Activated naive CD4-positive, alpha-beta T cell treated with anti-CD3 and anti-CD28 coated beads, Interleukin-2, amount 50 U/mL, for 16 hours (primary cell): ENCODE measurements around the gene PRKD3.

Experiments used
- DNase-seq: peaks from one replicate; pipeline ENCODE4 v3.0.0-alpha.2; 2020

The PRKD3 gene

DNA sequence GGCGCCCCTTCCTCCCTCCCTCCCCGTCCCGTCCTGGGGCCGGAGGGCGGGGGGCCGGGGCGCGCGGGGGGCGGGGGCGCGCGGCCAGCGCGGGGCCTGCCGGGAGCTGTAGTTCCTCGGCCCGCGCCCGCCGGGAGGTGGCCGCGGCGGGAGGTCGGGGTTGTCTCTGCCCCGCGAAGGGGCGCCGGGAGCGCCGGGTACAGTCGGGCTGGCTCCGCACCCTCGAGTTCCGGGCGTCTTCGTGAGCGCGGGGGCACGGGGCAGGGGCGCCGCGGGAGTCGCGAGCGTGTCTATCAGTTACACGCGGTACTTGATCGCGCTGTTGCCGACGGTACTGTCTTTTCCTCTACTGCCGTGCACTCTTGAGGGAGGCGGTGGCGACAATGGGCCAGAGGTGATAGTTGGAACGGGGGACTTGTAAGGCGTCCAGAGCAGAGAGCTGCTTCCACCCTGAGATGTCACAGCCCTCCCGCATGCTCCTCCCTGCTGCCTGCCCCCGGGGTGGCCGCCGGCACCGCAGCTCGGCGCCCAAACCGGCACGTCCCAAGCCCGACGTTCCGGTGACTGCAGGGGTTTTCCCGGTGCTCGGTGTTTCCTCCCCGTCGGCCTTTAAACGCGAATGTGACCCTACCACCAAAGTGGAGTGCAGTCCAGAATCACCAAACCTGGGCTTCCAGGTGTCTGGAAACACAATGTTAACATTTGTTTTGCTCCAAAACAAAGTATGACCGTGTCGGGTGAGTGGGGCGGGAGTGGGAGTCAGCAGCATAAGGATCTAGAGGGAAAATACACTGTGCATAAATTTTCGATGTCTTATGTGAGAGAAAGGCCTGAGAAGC, at the start of gene PRKD3:
TSS of gene PRKD3 (minus strand) at position 48 of the 839 bp plus-strand sequence. CDS start 8,309 bp downstream, outside the sequence.
- DNase-seq: peak; percentile 67

DNA sequence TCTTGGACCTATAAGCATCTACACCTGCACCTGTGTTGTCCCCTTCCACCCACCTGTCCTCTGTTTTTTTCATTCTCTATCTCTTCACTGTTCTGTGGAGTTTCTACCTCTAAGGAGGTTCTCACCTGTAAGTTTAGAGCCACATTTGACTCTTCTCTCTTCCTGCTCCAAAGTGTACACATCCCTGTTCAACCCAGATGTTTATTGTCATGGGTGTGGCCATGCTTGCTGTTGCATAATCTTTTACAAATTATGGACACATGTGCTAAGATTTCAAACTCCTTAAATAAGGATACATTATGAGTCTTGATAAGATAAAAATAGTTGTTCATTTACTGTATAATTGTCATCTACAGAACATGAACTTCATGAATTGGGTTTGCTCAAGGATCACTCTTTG, 47.4 kb upstream of the PRKD3 start:
- no peak for DNase-seq

DNA sequence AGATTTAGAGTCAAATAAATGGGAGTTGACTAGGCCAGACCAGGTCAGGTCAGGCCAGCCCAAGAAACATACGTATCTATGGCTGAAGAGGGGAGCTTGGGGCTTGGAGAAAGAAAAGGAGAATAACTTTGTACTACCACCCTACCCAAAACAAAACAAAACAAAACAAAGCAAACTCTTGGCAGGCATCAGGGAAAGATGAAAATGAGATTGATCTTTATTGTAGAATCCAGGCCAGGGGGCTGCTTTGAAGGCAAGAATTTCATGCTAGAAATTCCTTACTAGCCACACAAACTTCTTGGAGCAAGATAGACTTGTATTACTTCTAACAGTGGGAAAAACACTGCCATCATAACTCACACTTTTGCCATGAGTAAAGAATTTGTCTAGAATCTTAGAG, 46.0 kb upstream of the PRKD3 start:
- DNase-seq: no peak

DNA sequence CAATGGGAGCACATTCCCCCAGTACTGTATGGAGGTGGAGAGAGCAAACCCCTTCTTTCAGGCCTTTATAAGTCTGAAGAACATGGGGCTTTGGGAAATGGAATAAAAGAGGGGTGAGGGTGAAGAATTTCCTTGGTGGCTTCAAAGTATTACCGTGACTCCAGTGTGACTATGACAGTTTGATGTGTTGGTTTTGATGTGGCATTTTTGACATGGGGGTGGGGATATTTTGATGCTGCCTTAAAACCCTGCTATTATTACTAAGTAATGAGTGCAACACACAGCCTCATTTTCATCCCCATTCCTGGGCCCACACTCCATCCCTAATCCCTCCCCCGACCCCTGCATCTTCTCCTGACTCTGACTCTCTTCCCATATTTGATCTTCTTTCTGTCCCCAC, 43.4 kb upstream of the PRKD3 start:
- DNase-seq: peak; percentile 19

DNA sequence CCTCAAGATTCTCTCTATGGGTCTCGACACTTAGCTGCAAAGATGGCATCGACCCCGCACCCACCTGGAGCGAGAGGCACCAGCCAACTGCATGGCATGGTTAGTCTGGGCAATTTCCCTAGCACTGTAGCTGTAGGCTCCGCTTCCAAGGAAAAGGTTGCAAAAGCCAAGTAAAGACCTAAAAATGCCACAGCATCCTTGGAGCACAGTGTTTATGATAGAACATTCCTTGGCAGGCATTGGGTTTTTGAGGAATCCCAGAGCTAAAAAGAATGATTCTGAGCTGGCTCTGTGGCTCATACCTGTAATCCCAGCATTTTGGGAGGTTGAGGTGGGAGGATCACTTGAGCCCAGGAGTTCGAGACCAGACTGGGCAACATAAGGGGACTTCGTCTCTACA, 42.7 kb upstream of the PRKD3 start:
- DNase-seq: no peak

DNA sequence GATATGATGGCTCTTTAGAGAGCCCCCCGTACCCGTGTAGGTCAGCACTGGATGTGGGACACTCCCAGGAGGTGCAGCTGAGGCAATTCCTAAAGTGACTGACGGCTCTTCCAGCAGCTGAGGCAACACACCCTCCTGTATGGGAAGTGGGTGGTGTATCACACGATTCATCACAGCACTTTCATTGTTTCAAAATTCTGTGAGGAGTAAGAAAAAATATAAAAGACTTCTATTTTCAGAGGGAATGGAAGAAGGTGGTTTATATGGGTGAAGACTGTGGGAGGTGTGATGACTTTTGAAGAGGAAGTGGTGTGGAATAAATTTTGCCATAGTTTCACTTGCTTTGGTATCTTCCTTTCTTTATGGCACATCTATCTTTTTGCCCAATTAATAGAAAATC, 42.1 kb upstream of the PRKD3 start:
- no peak for DNase-seq

DNA sequence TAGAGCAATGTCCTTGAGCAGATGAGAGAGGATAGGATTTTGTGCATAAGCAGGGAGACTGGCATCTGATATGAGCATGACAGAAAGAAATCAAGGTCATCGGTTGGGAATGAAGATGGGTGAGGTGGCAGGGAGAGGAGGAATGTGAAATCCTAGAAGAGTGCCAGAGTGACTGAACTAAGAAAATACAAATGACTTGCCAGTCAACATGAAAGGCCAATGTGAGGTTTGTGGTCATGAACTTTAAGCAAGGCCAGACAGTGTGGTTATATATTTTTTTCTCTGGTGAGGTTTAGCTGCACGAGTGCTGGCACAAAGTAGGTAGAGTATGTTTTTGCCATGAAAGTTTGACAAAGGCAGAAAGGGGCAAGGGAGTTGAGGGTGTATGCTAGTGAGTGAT, 41.0 kb upstream of the PRKD3 start:
- no peak for DNase-seq

DNA sequence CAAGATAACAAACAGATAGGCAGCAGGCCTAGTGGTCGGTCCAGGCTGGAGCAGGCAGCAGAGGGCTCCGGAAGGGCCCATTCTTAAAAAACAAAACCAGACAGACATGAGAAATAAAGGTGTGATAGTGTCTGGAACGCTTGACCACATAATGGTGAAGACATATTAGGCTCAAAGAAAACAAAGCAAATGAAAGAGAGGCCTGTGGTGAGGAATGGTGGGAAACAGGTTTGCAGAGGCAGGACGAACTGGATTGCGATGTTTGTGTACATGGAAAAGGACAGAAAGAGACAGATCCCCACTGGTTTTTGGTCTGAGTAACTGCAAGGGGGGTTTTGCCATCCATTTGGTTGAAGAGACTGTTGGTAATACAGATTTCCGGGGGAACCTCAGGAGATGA, 39.7 kb upstream of the PRKD3 start:
- DNase-seq: no peak

DNA sequence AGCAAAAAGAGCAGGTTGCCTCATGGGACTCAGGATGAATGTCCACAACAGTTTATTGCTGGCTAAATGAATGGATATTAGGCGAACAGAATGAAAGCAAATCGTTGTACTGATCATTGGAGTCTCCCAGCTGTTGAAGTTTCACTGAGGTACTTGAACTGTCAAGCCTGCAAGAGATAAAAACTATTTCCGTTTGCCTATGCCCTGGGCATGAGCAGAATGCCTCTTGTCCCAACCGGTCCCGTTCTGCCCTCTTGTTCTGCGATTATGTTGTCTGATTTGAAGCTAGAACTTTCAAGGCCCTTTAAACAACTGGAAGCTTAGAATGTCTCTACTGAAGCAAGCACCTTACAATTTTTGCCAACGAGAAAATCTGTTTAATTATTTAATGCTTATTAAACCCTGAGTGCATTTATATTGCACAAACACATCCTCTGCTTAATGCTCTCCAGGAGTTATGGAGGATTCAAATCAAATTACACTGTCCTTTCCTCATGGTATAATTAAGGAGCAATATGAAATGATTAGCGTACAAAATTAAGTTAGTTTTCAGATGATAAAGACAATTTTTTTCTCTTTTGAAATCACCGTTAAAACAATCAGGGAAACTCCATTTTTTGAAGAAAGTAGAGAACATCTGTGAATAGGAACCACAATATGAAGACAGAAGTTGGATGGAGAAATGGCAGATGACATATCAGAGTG, 37.5 kb upstream of the PRKD3 start:
- DNase-seq: no peak

DNA sequence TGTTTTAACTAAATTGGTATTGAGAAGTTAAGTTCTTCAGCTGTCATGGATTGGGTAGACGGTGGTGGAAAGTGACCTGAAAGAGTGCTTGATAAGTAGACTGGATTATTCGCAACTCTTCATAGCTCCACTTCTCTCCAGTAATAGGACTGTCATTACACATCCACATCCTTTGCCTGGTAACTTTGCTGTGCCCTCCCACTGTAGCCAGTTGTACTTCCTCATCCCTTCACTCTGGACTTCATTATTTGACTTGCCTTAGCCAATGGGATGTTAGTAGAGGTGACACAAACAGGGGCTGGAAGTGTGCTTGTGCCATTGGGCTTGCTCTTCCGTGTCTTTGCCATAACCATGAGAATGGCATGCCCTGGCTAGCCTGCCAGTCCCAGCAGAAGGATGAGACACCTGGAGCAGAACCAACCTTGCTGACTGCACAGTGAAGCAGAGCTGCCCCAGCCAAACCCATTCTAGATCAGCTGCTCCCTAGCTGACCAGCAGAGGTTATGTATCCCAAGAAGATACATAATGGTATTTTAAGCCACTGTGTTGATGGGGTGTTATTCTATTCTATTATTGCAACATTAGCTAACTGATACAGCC, 36.7 kb upstream of the PRKD3 start:
- no peak for DNase-seq

DNA sequence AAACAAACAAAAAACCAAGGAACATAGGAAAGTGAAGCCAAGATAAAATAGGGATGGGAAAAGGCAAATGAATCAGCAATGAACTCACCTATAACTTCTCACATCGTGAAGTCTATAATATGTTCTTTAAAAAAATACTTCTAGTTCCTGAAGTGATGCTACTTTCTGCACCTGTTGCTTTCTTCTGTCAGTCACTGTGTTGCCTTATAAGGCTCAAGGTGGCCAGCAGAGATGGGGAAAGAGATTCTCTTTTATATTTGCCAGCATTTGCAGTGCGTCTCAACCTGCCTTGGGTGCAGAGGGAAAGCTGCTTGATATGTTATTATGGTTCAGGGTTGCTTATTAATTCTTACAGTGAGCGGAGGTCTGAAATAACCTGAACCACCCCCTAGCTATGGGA, 33.8 kb upstream of the PRKD3 start:
- DNase-seq: no peak

DNA sequence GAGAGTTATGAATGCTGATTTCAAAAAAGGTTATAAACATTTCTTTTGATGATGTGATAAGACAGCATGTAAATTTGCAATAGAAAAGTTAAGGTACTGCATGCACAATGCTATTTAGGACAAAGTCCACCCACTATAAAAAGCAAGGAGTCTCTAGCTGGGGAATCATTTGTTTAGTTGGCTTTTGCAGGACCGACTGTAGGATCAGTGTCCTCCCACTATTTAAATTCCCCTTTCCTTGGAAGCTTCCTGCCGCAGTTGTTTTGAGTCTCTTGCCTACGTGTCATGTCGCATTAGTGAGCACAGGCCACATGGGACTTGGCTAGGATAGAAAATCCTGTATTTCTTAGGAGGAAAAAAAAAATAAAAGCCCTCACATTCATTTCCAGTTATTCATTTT, 32.9 kb upstream of the PRKD3 start:
- DNase-seq: no peak

DNA sequence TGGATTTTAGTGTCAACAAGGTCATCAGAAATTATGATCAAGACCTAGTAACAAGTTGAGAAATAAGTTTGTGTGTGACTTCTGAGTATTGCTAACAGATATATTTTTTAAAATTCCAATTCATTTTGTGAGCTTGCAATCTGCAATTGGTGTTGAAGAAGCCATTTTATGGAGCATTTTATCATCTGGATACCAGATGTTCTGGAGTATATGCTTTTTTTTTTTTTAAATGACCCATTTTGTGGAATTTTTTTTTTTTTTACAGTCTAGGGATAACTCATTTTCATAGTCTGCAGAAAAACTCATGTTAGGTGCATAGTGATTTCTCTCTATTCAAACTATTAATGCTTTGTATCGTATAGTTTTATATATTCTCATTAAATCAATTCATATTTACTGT, 32.4 kb upstream of the PRKD3 start:
- no peak for DNase-seq

DNA sequence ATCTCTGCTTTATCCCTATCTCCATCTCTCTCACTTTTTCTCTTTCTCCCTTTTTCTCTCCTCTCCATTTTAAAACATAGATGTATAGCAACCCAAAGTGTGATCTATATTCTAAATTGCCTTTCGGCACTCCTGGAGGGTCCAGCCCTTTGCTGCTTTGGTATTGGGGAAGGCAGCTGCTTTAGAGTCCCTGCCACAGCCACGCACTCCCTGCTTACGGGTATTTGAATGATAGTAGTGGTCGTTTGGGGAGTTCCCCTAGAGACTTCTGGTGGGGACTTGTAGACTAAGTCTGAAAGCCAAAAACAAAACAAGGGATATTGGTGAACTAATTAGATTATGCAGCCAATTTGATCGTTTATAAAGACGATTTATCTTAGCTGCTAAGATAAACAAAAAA, 31.7 kb upstream of the PRKD3 start:
- DNase-seq: no peak

DNA sequence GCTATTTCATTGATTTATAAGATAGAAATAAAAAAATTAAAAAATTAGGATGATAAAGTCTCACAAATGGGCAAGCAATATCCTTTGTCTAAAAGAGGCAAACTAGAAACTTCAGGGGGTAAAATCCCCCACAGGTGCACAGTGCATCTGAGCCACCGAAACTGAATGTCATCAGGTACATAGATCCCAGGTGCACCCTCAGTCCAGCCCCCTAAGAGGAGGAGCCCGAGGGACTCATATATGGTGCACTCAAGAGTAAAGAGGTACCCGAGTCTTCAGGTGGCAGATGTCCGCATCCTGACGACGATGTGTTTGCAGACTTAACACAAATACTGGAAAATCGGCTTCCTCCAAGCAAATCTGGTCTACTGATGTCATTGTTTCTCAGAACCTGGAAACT, 31.1 kb upstream of the PRKD3 start:
- no peak for DNase-seq

DNA sequence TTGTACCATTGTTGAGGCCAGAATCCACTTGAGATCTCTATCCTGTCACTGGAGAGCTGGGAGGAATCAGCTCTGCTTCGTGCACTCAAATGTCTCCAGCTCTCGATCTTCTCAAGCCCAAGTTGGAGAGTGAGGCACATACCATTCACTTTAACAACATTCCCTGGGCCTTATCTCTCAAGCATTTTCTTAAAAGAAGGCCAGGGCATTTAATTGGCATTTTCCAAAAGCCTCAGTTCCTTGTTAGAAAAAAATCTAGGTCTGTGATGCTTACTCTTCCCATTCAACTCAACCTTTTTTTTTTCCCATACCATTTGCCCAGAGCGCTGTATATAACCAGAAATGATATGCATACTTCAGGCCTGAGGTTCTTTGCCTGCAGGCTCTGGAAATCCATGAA, 29.9 kb upstream of the PRKD3 start:
- no peak for DNase-seq

DNA sequence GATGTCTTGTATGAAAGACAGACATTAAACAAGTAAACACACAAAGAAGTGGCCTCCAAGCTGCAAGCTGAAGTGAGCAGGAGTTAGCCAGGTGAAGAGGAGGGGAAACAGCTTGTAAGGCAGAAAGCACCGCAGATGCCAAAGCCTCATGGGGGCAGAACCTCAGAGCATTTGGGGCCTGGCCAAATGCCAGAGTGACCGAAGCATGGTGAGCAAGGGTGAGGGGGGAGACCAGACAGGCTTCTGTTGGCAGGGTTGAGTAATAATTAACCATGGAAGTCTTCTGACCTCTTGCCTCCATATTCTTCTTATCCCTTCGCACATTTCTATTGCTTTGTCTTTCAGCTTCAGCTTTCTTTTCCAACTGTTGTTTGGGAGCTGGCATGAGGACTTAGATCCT, 25.4 kb upstream of the PRKD3 start:
- no peak for DNase-seq

DNA sequence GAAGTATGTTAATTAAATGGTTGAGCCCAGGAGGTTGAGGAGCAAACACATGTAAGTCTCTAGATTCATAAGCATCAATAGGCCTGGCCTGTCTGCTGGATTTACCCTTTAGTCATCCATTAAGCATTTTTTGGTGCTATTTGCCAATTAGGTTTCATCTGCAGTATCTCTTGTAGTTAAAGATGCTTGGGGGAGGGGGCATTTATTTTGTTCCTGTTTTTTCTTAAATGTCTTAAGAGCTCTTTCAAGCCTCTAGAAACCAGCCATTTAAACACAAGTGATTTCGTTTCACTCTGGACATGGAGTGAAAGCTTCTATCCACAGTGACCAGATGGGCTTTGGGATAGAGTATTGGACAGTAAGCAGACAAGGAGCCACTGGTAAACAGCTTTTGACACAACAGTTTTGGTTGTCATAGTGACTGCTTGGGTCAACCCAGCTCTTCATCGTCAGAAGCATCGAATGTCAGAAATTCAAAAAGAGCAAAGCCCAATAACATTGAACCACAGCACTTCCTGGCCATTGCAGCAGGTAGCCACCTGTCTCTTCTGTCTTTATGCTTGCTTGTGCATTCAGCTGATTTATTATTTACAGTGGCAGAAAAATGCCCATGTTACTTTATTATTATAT, 24.7 kb upstream of the PRKD3 start:
- no peak for DNase-seq

DNA sequence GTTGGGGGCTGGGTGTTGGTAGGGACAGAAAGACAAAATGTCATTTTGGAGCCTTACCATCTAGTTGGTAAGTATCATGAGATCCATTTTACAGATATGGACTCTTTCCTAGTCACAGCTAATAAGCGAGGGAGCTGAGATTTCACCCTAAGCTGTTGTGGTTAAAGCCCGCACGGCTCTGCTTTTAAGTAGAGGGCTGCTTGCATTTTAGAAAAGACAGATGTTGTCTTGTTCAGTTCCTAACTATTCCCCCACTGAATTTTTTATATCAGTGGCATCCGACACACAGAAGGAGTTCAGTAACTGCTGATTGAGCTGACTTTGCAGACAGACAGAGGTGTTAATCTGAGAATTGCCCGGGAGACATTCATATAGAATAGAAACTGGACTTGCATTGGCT, 23.5 kb upstream of the PRKD3 start:
- no peak for DNase-seq

DNA sequence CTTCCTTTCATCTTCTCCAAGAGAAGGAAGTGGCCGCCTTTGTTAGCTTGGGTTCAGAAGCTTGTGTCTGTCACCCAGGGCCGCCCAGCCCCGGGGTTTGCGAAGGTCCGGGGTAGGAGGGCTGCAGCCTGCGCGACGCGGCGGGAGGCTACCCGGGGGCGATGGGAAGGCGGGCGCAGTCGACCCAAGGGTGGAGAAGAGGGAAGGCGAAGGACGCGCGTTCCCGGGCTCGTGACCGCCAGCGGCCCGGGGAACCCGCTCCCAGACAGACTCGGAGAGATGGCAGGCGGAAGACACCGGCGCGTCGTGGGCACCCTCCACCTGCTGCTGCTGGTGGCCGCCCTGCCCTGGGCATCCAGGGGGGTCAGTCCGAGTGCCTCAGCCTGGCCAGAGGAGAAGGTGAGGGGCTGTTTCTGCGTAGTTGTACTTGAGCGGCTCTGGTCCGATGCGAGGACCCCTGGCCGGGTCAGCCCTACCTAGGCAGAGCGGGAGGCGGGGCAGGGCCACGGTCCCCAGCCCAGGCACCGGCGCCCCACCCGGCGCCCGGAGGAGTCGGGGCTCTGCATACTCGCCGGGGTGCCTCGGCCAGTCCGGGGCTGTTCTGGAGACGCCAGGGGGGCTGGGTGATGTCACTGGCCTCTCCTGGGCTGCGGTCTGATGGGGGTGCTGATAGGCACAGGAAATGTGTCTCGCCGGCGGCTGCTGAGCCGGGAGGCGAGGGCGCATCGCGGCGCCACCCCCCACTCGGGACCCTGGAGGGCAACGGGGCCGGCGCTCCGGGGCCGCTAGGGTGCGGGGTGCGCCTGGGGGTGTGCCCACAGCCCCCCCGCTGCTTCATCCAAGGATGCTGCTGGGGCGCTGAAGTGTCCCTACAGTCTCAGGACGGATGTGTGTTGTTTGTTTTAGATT, 20.1 kb upstream of the PRKD3 start, which contains the start of gene QPCT:
TSS of gene QPCT (plus strand) at position 178 of the 909 bp plus-strand sequence. CDS start at position 280, 102 bp downstream.
- peak; percentile 30 for DNase-seq

DNA sequence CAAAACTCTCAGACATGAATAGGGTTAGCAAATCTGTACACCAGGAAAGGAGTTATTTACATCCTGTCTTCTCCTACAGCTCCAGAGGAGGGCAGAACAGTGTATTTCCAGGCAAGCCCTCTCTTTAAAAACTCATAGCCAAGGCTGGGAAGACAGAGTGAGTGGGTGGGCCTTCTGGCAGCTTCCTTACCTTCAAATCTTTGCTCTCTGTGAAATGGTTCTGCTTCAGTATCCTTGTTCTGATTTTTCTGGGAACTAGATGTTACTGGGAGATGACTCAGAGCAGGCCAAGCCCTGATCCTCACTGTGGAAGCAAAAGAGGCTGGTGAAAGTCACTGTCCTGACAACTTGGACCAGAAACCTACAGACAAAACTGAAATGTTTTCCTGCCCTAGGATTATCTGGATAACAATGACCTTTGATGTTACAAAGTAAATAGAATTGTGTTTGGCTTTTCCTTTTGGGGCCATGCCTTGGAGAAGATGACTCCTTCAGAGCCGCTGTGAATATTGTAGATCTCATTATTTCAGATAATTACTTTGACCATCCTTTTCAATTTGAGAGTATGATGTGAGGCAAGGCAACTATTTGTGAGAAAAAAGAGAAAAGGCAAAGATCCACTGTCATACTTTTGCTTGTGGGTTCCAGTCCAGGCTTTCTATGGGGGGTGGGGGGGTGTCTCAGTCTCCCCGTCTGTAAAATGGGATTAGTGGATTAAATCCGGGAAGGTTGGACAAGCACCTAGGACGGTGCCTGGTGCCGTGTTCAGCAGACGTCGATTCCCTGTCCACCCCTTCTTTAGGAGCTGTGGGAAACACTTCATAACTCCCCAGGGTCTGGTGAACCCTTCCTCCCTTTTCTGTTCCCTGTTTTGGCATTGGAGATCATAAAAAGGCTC, 19.2 kb upstream of the PRKD3 start:
- no peak for DNase-seq
